Calu3 (cell line): ENCODE results near the gene TRPM8. TPM values are rescaled to one million over a fixed set of nuclear protein-coding genes. Genes with fewer than 3 reads are reported as not detected.

Source experiments
- BruUV-seq: library from RNA; stranded (reverse); fragments of 400-500 nt; replicated peaks from 2 replicates; lab custom pipeline; 2021; lab: Mats Ljungman, UMichigan
- CTCF ChIA-PET: fragments of 300-600 bp; sonication (Branson Sonifier 250); formaldehyde crosslinking; loops from one replicate; lab custom pipeline; 2022; ENCODE audit warnings: antibody characterized with exemption; lab: Charles Lee
- DNase-seq: peaks from one replicate; pipeline ENCODE4 v3.0.0; 2022
- H3K27ac Mint-ChIP-seq: one replicate; pipeline ENCODE4 v1.8.0; 2022; ENCODE audit warnings: mixed read lengths; ENCODE audit not compliant: unreplicated experiment
- H3K27me3 Mint-ChIP-seq: one replicate; pipeline ENCODE4 v1.8.0; 2022; ENCODE audit warnings: mixed read lengths; ENCODE audit not compliant: unreplicated experiment
- H3K36me3 Mint-ChIP-seq: one replicate; pipeline ENCODE4 v1.8.0; 2022; ENCODE audit warnings: mild to moderate bottlenecking, moderate library complexity, mixed read lengths; ENCODE audit not compliant: insufficient read depth, unreplicated experiment
- H3K4me1 Mint-ChIP-seq: one replicate; pipeline ENCODE4 v1.8.0; 2022; ENCODE audit warnings: mild to moderate bottlenecking, low read depth, mixed read lengths; ENCODE audit not compliant: unreplicated experiment
- H3K4me3 Mint-ChIP-seq: one replicate; pipeline ENCODE4 v1.8.0; 2022; ENCODE audit warnings: mild to moderate bottlenecking, low read depth, moderate library complexity, mixed read lengths; ENCODE audit not compliant: unreplicated experiment
- H3K9me3 Mint-ChIP-seq: one replicate; pipeline ENCODE4 v1.8.0; 2022; ENCODE audit warnings: low read depth, mixed read lengths; ENCODE audit not compliant: unreplicated experiment
- CTCF ChIP-seq: fragments of 200-600 bp; IDR thresholded peaks from one replicate; pipeline ENCODE4 v1.8.0; 2022; ENCODE audit warnings: antibody characterized with exemption; ENCODE audit not compliant: unreplicated experiment
- intact Hi-C: fragments of 100-400 bp; cut with micrococcal nuclease; formaldehyde crosslinking; loops from one replicate; pipeline ENCODE4 v1.10.0; 2022; ENCODE audit not compliant: unreplicated experiment
- total RNA-seq: library from RNA; stranded (reverse); gene quantifications from 2 replicates; pipeline ENCODE4 v1.2.3, GENCODE V29; 2022

TRPM8 gene
- total RNA-seq, 1 experiment from 2014 or later, result 1.1 TPM

GRCh38 chr2:233919319-233919718 is 2.1 kb downstream of the TRPM8 start:
- peaks cover 54% of the 10 kb centered on the region for H3K27me3 Mint-ChIP-seq
- CTCF ChIA-PET, result no interaction called here
- no TSS peak for BruUV-seq

DNA sequence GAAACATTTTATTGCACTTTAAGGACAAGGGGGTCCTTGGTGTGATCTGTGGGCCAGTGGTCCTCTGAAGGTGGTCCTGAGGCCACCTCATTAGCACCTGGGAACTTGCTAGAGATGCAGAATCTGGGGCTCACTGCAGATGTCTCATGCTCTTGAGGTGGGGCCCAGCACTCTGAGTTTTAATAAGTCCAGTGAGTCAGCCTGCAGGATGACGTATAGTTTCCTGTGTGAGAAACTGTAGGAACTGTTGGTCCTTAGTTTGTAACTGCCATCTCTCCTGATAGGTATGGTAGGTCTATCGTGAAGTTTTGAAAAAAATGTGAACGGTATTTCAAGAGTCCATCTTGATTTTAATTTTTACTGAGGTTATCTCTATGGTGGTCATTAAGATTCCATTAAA is 2.8 kb downstream of the TRPM8 start:
- intact Hi-C loops, result no loop called here
- Mint-ChIP-seq H3K4me1 (no peaks in the 10 kb centered on the region), H3K27me3 (peaks cover 55% of the 10 kb centered on the region), H3K27ac (no peak overlapping the region), H3K36me3 (no peaks in the 10 kb centered on the region), H3K9me3 (no peaks in the 10 kb centered on the region), H3K4me3 (no peak overlapping the region)
- BruUV-seq, result no TSS peak
- TF ChIP-seq CTCF, result no peak
- no peak for DNase-seq
- CTCF ChIA-PET, result no interaction called here

More at GRCh38 chr2:233919319-233919718, 2.1 kb downstream of the TRPM8 start:
- DNase-seq, result no peak
- Mint-ChIP-seq H3K9me3 (no peaks in the 10 kb centered on the region), H3K4me1 (no peaks in the 10 kb centered on the region), H3K36me3 (no peaks in the 10 kb centered on the region), H3K4me3 (no peak overlapping the region), H3K27ac (no peak overlapping the region)
- intact Hi-C loops, result no loop called here
- TF ChIP-seq CTCF, result no peak

GRCh38 chr2:233922471-233922870 is 5.3 kb downstream of the TRPM8 start:
- no peak for TF ChIP-seq CTCF
- CTCF ChIA-PET, result interaction anchor here (0.7 kb wide), 1 partner anchor 1661 kb away, joined by 3 read pairs; no protein-coding TSS in a partner anchor
- no TSS peak for BruUV-seq
- DNase-seq, result no peak
- peaks cover 57% of the 10 kb centered on the region for H3K27me3 Mint-ChIP-seq
- H3K4me1 Mint-ChIP-seq, result no peaks in the 10 kb centered on the region
- intact Hi-C loops, result no loop called here
- H3K9me3 Mint-ChIP-seq, result no peaks in the 10 kb centered on the region
- no peaks in the 10 kb centered on the region for H3K36me3 Mint-ChIP-seq
- H3K4me3 Mint-ChIP-seq, result no peak overlapping the region
- no peak overlapping the region for H3K27ac Mint-ChIP-seq

DNA sequence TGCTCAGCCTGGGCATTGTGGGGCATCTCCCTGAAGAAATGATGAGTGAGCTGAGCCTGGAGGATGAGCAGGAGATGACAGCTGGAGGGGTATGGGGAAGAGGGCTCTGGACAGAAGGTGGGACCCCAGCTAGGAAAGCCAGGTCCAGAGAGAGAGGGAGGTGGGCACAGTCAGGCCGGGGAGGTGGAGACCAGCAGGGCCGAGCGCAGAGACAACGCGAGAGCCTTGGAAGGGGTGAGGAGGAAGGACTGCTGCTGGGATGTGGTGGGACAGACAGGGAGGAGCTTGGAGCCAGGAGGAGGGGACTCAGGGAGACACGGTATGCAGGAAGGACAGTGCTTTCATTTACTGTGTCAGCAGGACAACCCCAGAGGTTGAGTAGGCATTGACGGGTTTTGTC is 8.2 kb downstream of the TRPM8 start:
- no peak overlapping the region for H3K4me3 Mint-ChIP-seq
- no peak for DNase-seq
- no peaks in the 10 kb centered on the region for H3K36me3 Mint-ChIP-seq
- no peak overlapping the region for H3K27ac Mint-ChIP-seq
- no TSS peak for BruUV-seq
- H3K9me3 Mint-ChIP-seq, result no peaks in the 10 kb centered on the region
- no peak for TF ChIP-seq CTCF
- intact Hi-C loops, result no loop called here
- H3K27me3 Mint-ChIP-seq, result peaks cover 58% of the 10 kb centered on the region
- H3K4me1 Mint-ChIP-seq, result peaks cover 15% of the 10 kb centered on the region
- CTCF ChIA-PET, result no interaction called here
